ENCODE measurements around the gene CYP24A1.

CYP24A1 gene

DNA sequence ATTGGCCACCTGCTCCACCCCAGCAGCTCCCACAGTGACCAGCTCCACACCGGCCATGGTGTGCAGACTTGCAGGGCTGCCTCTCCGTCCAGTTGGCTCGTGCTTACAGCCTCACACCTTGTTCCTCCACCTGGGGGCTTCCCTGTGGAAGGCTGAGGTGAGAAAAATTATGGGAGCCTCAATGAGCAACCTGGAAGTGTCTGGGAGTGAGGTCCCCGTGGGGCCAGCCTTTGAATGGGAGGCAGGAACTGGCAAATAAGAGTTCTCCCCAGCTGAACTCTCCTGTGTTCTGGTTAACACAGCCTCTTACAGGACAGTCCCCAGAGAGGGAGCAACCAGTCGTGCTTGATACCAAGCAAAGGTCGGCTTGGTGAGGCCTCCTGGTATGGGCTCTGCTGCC lies 30.3 kb upstream of the CYP24A1 start:
- DNase-seq (ENCODE audit: low read depth) = no peak
- TF ChIP-seq, protein P1, sequence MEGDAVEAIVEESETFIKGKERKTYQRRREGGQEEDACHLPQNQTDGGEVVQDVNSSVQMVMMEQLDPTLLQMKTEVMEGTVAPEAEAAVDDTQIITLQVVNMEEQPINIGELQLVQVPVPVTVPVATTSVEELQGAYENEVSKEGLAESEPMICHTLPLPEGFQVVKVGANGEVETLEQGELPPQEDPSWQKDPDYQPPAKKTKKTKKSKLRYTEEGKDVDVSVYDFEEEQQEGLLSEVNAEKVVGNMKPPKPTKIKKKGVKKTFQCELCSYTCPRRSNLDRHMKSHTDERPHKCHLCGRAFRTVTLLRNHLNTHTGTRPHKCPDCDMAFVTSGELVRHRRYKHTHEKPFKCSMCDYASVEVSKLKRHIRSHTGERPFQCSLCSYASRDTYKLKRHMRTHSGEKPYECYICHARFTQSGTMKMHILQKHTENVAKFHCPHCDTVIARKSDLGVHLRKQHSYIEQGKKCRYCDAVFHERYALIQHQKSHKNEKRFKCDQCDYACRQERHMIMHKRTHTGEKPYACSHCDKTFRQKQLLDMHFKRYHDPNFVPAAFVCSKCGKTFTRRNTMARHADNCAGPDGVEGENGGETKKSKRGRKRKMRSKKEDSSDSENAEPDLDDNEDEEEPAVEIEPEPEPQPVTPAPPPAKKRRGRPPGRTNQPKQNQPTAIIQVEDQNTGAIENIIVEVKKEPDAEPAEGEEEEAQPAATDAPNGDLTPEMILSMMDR (IDR thresholded peaks at IDR 0.05; ENCODE audit: insufficient read depth, low read depth, low read length, missing control alignments) = no peak
- H3K4me3 ChIP-seq (ENCODE audit: low read depth, low read length) = no peak overlapping the region

DNA sequence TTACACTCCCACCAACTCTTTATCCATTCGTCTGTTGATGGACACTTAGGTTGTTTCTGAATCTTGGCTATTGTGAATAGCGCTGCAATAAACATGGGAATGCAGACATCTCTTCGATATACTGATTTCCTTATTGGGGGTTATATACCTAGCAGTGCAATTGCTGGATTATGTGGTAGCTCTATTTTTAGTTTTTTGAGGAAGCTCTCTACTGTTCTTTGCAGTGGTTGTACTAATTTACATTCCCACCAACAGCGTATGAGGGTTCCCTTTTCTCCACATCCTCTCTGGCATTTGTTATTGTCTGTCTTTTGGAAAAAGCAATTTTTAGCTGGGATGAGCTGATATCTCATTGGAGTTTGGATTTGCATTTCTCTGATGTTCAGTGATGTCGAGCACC lies 29.5 kb upstream of the CYP24A1 start:
- H3K4me3 ChIP-seq (ENCODE audit: low read depth, low read length) = no peak overlapping the region
- TF ChIP-seq, protein P1 (IDR thresholded peaks at IDR 0.05; ENCODE audit: insufficient read depth, low read depth, low read length, missing control alignments) = no peak
- DNase-seq (ENCODE audit: low read depth) = no peak

DNA sequence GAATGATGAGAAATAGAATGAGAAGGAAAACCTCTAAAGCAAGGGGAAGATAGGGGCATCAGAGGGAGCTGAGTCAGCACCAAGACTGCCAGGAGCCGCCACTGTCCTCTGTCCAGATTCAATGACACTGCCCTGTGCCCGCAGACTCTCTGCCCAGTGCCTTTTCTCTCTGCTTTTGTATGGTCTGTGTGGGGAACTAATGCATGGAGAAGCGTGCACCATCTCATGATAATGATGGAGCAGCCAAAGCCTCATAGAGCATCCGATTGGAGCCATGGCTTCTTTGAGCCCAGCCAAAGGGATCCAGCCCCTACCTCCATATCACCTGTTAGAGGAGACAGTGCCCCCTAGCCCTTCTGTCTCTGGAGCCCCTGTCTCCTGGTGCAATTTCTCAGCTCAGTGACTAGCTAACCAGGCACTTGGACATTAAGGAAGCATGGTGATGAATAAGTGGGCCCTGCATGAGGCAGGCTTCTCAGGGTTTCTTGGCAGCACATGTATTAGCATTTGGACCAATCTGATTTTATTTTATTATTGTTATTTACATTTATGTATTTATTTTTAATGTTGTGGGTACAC lies 27.6 kb upstream of the CYP24A1 start:
- TF ChIP-seq, protein P1 (IDR thresholded peaks at IDR 0.05; ENCODE audit: insufficient read depth, low read depth, low read length, missing control alignments) = no peak
- no peak for DNase-seq (ENCODE audit: low read depth)
- no peak overlapping the region for H3K4me3 ChIP-seq (ENCODE audit: low read depth, low read length)

DNA sequence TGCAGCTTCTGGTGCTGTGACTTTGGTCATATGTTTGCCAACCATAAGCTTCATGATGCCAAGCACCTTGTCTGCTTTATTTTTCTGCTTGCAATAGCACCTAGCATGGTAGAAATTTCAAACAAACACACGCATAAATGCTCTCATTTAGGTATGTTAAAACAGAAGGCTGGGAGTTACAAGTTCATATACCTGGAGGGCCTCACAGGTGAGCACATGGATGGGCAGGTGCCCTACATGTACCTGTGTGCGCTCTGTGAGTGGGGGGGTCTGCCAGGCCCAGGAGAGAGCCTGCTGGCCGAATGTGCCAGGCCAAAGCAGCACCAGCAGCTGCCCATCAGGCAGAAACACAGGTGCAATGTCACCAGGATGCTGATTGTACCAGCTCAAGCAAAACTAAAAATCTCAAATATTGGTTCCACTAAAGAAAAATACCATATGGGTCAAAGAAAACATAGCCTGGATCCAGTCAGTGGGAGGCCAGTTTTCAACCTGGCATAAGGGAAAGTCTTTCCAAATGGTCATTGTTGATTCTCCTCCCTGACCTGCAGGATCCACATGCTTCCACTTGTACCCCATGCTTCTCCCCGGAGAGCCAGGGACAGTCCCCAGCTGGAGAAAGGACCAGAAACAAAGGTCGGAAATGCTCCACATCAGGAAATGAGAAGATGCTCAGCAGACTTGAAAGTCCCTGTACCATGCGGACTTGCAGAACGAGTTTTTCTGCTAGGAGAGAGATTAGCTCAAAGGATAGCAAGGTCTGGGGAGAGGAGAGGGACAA lies 26.9 kb upstream of the CYP24A1 start:
- TF ChIP-seq, protein P1 (IDR thresholded peaks at IDR 0.05; ENCODE audit: insufficient read depth, low read depth, low read length, missing control alignments) = no peak
- no peak overlapping the region for H3K4me3 ChIP-seq (ENCODE audit: low read depth, low read length)
- no peak for DNase-seq (ENCODE audit: low read depth)

DNA sequence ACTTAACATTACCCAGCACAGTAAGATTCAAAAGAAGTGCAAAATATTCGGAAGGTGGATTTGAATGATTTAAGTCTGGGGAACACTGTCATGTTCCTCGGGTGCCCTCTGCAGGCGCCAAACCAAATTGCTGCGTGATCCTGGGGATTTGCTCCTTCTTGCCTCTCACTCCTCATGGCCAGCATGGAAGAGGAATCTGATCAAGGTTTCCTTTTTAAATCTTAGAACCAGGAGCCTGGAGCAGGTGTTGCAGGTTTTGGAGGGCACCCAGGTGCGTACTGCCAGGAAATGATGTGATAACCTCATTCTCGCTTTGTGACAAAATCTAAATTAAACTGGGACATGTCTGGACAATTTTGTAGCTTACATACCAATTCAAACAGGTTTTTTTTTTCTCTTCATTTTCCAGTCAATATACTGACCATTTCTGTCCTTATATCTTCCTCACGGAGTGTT lies 26.0 kb upstream of the CYP24A1 start:
- DNase-seq (ENCODE audit: low read depth) = peak; percentile 78
- H3K4me3 ChIP-seq (ENCODE audit: low read depth, low read length) = no peak overlapping the region
- TF ChIP-seq, protein P1 (IDR thresholded peaks at IDR 0.05; ENCODE audit: insufficient read depth, low read depth, low read length, missing control alignments) = peak; percentile 95

DNA sequence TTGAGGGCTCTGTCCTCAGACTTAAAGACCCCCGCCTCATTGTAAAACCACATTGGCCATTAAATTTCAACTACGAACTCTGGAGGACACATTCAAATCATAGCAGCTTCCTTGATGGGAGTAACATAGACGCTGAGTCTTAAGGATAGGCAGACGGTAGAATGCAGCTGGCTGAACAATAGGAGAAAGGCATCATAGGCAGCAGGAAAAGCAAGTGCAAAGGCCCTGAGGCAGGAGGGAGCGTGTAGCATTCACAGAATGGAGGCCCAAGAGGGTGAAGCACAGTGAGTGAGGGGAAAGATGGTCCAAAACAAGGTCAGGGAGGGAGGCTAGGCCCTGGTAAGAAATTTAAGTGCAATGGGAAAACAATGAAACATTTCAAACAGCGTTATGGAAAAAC lies 25.5 kb upstream of the CYP24A1 start:
- H3K4me3 ChIP-seq (ENCODE audit: low read depth, low read length) = no peak overlapping the region
- TF ChIP-seq, protein P1 (IDR thresholded peaks at IDR 0.05; ENCODE audit: insufficient read depth, low read depth, low read length, missing control alignments) = no peak
- DNase-seq (ENCODE audit: low read depth) = no peak
